Activated CD4-positive, alpha-beta T cell treated with anti-CD3 and anti-CD28 coated beads, Interleukin-2, amount 50 U/mL, for 24 hours (primary cell): ENCODE results near the gene MBLAC2.

Experiments
- DNase-seq, 2 donors: peaks; one replicate each; pipeline ENCODE4 v3.0.0-alpha.2; 2020; ENCODE audit warnings: low read depth in 1 of 2, low spot score in 1 of 2

Gene MBLAC2

GRCh38 chr5:90472783-90473395 is 1.7 kb downstream of the MBLAC2 start:
- no peak for DNase-seq

GRCh38 chr5:90461288-90461687 is 13.3 kb downstream of the MBLAC2 start:
- DNase-seq, result no peak

- no peak for DNase-seq
Observed at GRCh38 chr5:90446961-90447360, 27.6 kb downstream of the MBLAC2 start.

GRCh38 chr5:90440644-90441043 is 33.9 kb downstream of the MBLAC2 start:
- DNase-seq, result no peak

- DNase-seq, result no peak
Observed at GRCh38 chr5:90438100-90438499, 36.5 kb downstream of the MBLAC2 start.

GRCh38 chr5:90437663-90438062 is 36.9 kb downstream of the MBLAC2 start:
- DNase-seq, result no peak

GRCh38 chr5:90434116-90434714 is 40.4 kb downstream of the MBLAC2 start:
- DNase-seq, result peak in 1 of 2 donors; percentile 20

GRCh38 chr5:90424245-90424644 is 50.3 kb downstream of the MBLAC2 start:
- no peak for DNase-seq

- no peak for DNase-seq
Observed at GRCh38 chr5:90421136-90421535, 53.4 kb downstream of the MBLAC2 start.

GRCh38 chr5:90418214-90418613 is 56.4 kb downstream of the MBLAC2 start:
- no peak for DNase-seq

- no peak for DNase-seq
Observed at GRCh38 chr5:90410178-90410762, 64.3 kb downstream of the MBLAC2 start.

- DNase-seq, result peak; percentile 80 to 88
Observed at GRCh38 chr5:90409318-90410177, 65.0 kb downstream of the MBLAC2 start, which contains the start of gene CETN3. Gene CETN3 (minus strand): TSS chr5:90409756. CDS start chr5:90409661, 95 bp downstream.

- no peak for DNase-seq
Observed at GRCh38 chr5:90408571-90409317, 65.8 kb downstream of the MBLAC2 start.
